K562 treated with DMSO at 1 percent for 48 hours (cell line): ENCODE measurements around the gene C7. TPM values are rescaled to one million over a fixed set of nuclear protein-coding genes. Genes with fewer than 3 reads are reported as not detected.

ENCODE experiments used
- total RNA-seq: library from RNA; unstranded; fragments of 300-600 nt; gene quantifications from 2 replicates; pipeline ENCODE4 v1.2.3, GENCODE V29; 2022; ENCODE audit warnings: low replicate concordance; ENCODE audit errors: extremely low read depth

C7 gene
- total RNA-seq = not detected in 2 replicates

GRCh38 chr5:40909264-40909663 lies at the start of gene C7:
C7 (plus strand) TSS chr5:40909497; CDS start chr5:40909611, 114 bp downstream.

Other genes with a start within 250 kb of the C7 start
- gene PTGER4, start 229.6 kb upstream of the C7 start, total RNA-seq = not detected in 2 replicates
- not detected in 2 replicates for gene TTC33, start 153.5 kb upstream of the C7 start, total RNA-seq
- gene PRKAA1, start 111.1 kb upstream of the C7 start, total RNA-seq = not detected in 2 replicates
- gene RPL37, start 74.3 kb upstream of the C7 start, total RNA-seq = 2,015 TPM in 1 of 2 replicates, not detected in the other
- not detected in 2 replicates for gene CARD6, start 68.1 kb upstream of the C7 start, total RNA-seq
- gene MROH2B, start 161.8 kb downstream of the C7 start, total RNA-seq = not detected in 2 replicates